ENCODE measurements around the gene GMDS. TPM values are rescaled to one million over a fixed set of nuclear protein-coding genes. Genes with fewer than 3 reads are reported as not detected.

The GMDS gene
- total and polyA plus RNA-seq, 2 of the 8 experiments (the other 6 are each of a cell fraction or from before 2014, with no cell fraction given): 16.8 to 50.0 TPM

DNA sequence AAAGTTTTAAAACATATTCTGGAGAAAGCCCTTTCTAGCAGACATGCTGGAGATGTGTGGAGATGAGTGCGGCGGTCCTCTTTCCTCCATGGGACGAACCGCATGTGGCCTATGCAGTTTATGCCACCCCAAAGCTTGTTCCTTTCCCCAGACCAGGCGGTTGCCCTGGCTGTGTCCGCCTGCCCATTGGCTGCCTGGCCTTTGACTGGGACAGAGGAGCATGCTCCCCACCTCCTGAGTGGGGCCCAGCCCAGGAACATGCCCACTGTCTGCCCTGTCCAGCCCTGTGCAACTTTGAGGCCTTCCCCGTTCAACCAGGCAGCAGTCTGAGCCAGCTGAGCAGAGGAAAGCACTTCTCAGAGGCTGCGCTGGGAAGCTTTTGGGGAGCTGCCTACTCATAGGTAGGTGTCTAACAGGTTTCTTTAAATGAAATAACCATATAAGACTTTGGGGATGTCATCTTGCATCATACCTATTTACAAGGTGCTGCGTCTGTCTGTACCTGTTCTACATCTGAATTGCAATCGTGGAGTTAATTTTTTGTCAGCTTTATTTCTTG lies 615.1 kb downstream of the GMDS start:
- Histone ChIP-seq H3K4me2 (ENCODE audit: insufficient read depth in 1 of 2, low read depth in 2 of 2, low read length in 2 of 2) (no peak overlapping the region), H3K27me3 (replicated peaks in 1 of 4; ENCODE audit: control insufficient read depth in 3 of 4, extremely low read depth in 1 of 4, insufficient read depth in 3 of 4, low read length in 3 of 4) (peaks cover 25 to 44% (median 38%) of the 10 kb centered on the region in 4 experiments)
- TF ChIP-seq NANOG (IDR thresholded peaks at IDR 0.05; ENCODE audit: insufficient read depth, low read depth, low read length, poor library complexity, severe bottlenecking) (no peak), TAF1 (IDR thresholded peaks at IDR 0.05; ENCODE audit: low read depth, low read length) (no peak), SAP30 (IDR thresholded peaks at IDR 0.05; ENCODE audit: insufficient read depth, insufficient replicate concordance, low read length) (no peak), TBP (IDR thresholded peaks at IDR 0.05; ENCODE audit: low read depth, low read length) (no peak), MAFK (IDR thresholded peaks at IDR 0.05; ENCODE audit: low read depth, low read length) (no peak), EZH2 (IDR thresholded peaks at IDR 0.05; ENCODE audit: low read depth, low read length, severe bottlenecking) (no peak), RBBP5 (IDR thresholded peaks at IDR 0.05; ENCODE audit: borderline replicate concordance, low read depth, low read length) (no peak), JUN (IDR thresholded peaks at IDR 0.05; ENCODE audit: low read depth, low read length) (no peak), SP4 (IDR thresholded peaks at IDR 0.05; ENCODE audit: low read length) (no peak), GTF2F1 (IDR thresholded peaks at IDR 0.05; ENCODE audit: borderline replicate concordance, low read depth, low read length) (no peak), TAF7 (optimal IDR thresholded peaks at IDR 0.05; ENCODE audit: borderline replicate concordance, low read depth, low read length) (no peak)
- TF ChIP-seq, protein P1, sequence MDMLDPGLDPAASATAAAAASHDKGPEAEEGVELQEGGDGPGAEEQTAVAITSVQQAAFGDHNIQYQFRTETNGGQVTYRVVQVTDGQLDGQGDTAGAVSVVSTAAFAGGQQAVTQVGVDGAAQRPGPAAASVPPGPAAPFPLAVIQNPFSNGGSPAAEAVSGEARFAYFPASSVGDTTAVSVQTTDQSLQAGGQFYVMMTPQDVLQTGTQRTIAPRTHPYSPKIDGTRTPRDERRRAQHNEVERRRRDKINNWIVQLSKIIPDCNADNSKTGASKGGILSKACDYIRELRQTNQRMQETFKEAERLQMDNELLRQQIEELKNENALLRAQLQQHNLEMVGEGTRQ (IDR thresholded peaks at IDR 0.05; ENCODE audit: low read length): no peak

More for the DNA sequence above, 615.1 kb downstream of the GMDS start:
- Histone ChIP-seq H2AK5ac (ENCODE audit: low read depth, low read length) (no peak overlapping the region), H3K27ac (ENCODE audit: low read depth, low read length) (no peak overlapping the region), H2BK20ac (ENCODE audit: low read length) (no peak overlapping the region), H3K18ac (ENCODE audit: extremely low read depth, low read length) (no peak overlapping the region), H4K5ac (ENCODE audit: insufficient read length, low read depth, low read length) (no peak overlapping the region), H2BK5ac (ENCODE audit: low read depth, low read length) (no peak overlapping the region), H3K23me2 (ENCODE audit: low read depth, low read length) (no peaks in the 10 kb centered on the region; the same call in 1 of the 2 replicates), H2AFZ (ENCODE audit: low read length) (no peak overlapping the region), H2BK120ac (replicated peaks; ENCODE audit: low read depth, low read length) (no peak overlapping the region), H3K23ac (ENCODE audit: insufficient read length) (no peak overlapping the region), H3K36me3 (ENCODE audit: control insufficient read depth in 2 of 4, insufficient read depth in 4 of 4, low read length in 3 of 4) (no peaks in the 10 kb centered on the region; a peak in 1 of 8 replicates), H3K4me3 (ENCODE audit: extremely low read depth in 1 of 4, insufficient read depth in 2 of 4, low read depth in 3 of 4, low read length in 4 of 4) (no peak overlapping the region), H4K20me1 (replicated peaks in 1 of 2; ENCODE audit: control insufficient read depth in 1 of 2, insufficient read depth in 2 of 2, low read length in 2 of 2) (peaks cover 4 to 5% of the 10 kb centered on the region in 2 experiments), H3K79me1 (ENCODE audit: low read depth, low read length) (no peaks in the 10 kb centered on the region), H3K9me3 (ENCODE audit: insufficient read depth in 2 of 2, low read depth in 1 of 2, low read length in 1 of 2) (no peaks in the 10 kb centered on the region), H3K9ac (replicated peaks in 1 of 4; ENCODE audit: extremely low read depth in 1 of 4, low read depth in 3 of 4, low read length in 3 of 4) (no peak overlapping the region), H3K56ac (replicated peaks; ENCODE audit: insufficient read length, low read depth, low read length) (no peak overlapping the region), H3K79me2 (ENCODE audit: control insufficient read depth in 1 of 2, insufficient read depth in 2 of 2, low read length in 2 of 2) (no peaks in the 10 kb centered on the region), H3K4me1 (replicated peaks in 1 of 4; ENCODE audit: control insufficient read depth in 3 of 4, insufficient read depth in 4 of 4, low read length in 3 of 4) (peaks cover 0 to under 1% (median 0%) of the 10 kb centered on the region in 4 experiments; a peak in 1 of 7 replicates), H3K4ac (replicated peaks; ENCODE audit: insufficient read length, low read depth, low read length) (no peak overlapping the region), H4K91ac (replicated peaks; ENCODE audit: insufficient read length, low read length) (no peak overlapping the region), H4K8ac (ENCODE audit: extremely low read depth, insufficient read depth, low read length) (no peak overlapping the region), H2BK15ac (ENCODE audit: low read length) (no peak overlapping the region), H2BK12ac (ENCODE audit: low read depth, low read length) (no peak overlapping the region), H3K14ac (ENCODE audit: insufficient read length) (no peak overlapping the region)
- CTCF ChIA-PET (ENCODE audit: partially characterized antibody): interaction anchor here (0.8 to 1.5 kb wide), 5 partner anchors 10 to 34 kb away, joined by 3 to 6 read pairs (median 3); no protein-coding TSS in a partner anchor
- POLR2A ChIA-PET (ENCODE audit: partially characterized antibody): interaction anchor here (0.6 kb wide), 1 partner anchor 17 kb away, joined by 3 read pairs; no protein-coding TSS in a partner anchor
- DNase-seq (ENCODE audit: low read depth in 1 of 2, low spot score in 2 of 2) (no peak), FAIRE-seq (no peak)
- WGBS, 2 experiments (ENCODE audit: extremely low coverage in 1 of 2, insufficient coverage in 1 of 2, insufficient read length in 1 of 2, insufficient replicate concordance in 2 of 2, low coverage in 1 of 2, low lambda C conversion rate in 2 of 2, missing lambda C conversion rate in 1 of 2): 86% methylated on average over 10 of the region's 10 CpGs; no CpG with 5 or more reads in 1 of the 2 experiments
